ENCODE results near the gene ZNF394. TPM values are rescaled to one million over a fixed set of nuclear protein-coding genes. Genes with fewer than 3 reads are reported as not detected.
A peak's percentile ranks its signal among the peaks of the same experiment; 100 is the strongest.

Gene ZNF394
- total and polyA plus RNA-seq, 9 of the 15 experiments (the other 6 are each of a cell fraction or from before 2014, with no cell fraction given), result 2.9 to 32.2 (median 24.2) TPM

GRCh38 chr7:99539213-99539811 is 39.2 kb upstream of the ZNF394 start (continued):
- peak; percentile 84 for TF ChIP-seq L3MBTL2 (IDR thresholded peaks at IDR 0.05)
- peak; percentile 57 for TF ChIP-seq CBFA2T2 (conservative IDR thresholded peaks at IDR 0.05)
- TF ChIP-seq FOXP4 (CRISPR knock-in tag; IDR thresholded peaks at IDR 0.05; ENCODE audit: borderline replicate concordance), result no peak
- no peak for TF ChIP-seq HNRNPLL (IDR thresholded peaks at IDR 0.05; ENCODE audit: low read depth, low read length, poor library complexity, severe bottlenecking)
- TF ChIP-seq KLF16 (IDR thresholded peaks at IDR 0.05), result peak; percentile 37; the same call in 1 of the 2 replicates

GRCh38 chr7:99535667-99536066 is 35.6 kb upstream of the ZNF394 start:
- CTCF ChIA-PET (ENCODE audit: low intra/inter-chr PET ratio), result no interaction called here
- 74% methylated on average over 2 of the region's 2 CpGs for WGBS (ENCODE audit: insufficient coverage, low coverage, missing lambda C conversion rate)
- FAIRE-seq, result no peak

More at GRCh38 chr7:99535667-99536066, 35.6 kb upstream of the ZNF394 start:
- Histone ChIP-seq H3K27me3 (ENCODE audit: control insufficient read depth in 2 of 2, insufficient read depth in 2 of 2, low read length in 2 of 2) (no peaks in the 10 kb centered on the region), H3K79me2 (ENCODE audit: control insufficient read depth, insufficient read depth, low read length) (no peaks in the 10 kb centered on the region), H3K4me2 (ENCODE audit: insufficient read depth, low read length) (no peak overlapping the region), H3K36me3 (ENCODE audit: control insufficient read depth, insufficient read depth, low read length) (peaks cover 24% of the 10 kb centered on the region), H3K9ac (ENCODE audit: insufficient read depth in 1 of 2, low read depth in 2 of 2, low read length in 2 of 2) (no peak overlapping the region), H3K9me1 (ENCODE audit: control insufficient read depth, insufficient read depth, low read length) (no peaks in the 10 kb centered on the region), H4K20me1 (replicated peaks; ENCODE audit: control insufficient read depth, insufficient read depth, low read length) (no peaks in the 10 kb centered on the region), H3K4me1 (replicated peaks in 1 of 2; ENCODE audit: control insufficient read depth in 2 of 2, insufficient read depth in 2 of 2, low read length in 2 of 2) (no peaks in the 10 kb centered on the region), H3K9me3 (replicated peaks; ENCODE audit: control insufficient read depth, insufficient read depth, low read depth, low read length) (peaks cover 33% of the 10 kb centered on the region), H3K4me3 (no peak overlapping the region), H2AFZ (ENCODE audit: low read depth, low read length) (no peak overlapping the region), H3K27ac (ENCODE audit: extremely low read depth, low read depth, low read length) (no peak overlapping the region)
- ATAC-seq (no peak), DNase-seq (ENCODE audit: extremely low read depth in 1 of 4, low spot score in 3 of 4) (no peak)
- POLR2A ChIA-PET, result interaction anchor here (0.7 to 2.6 kb wide), 3 partner anchors 16 to 22 kb away, joined by 3 to 9 read pairs (median 4); partner anchors contain the start of genes FAM200A and ZNF655
- in situ Hi-C loops (cut with MboI), result no loop called here
- intact Hi-C loops (cut with micrococcal nuclease), result no loop called here
- no TSS peak for BruUV-seq (replicated peaks)
- TF ChIP-seq CREB1 (IDR thresholded peaks at IDR 0.05) (no peak), CREB1 (CRISPR knock-in tag; IDR thresholded peaks at IDR 0.05) (no peak), ZNF121 (CRISPR knock-in tag; conservative IDR thresholded peaks at IDR 0.05) (peak; percentile 82)

All from K562 (cell line).